HepG2 (cell line): ENCODE results near the gene SEC63.
"Not testable (repeated sequence)": the region's sequence is repeated elsewhere in the genome, so short reads cannot be mapped to it uniquely, and the experiment has no call there.

Experiments
- ERF ChIP-seq: IDR thresholded peaks from 2 replicates; pipeline ENCODE4 v1.6.1; 2018; ENCODE audit warnings: missing biosample characterization, missing genetic modification reagents
- IKZF1 ChIP-seq: fragments of 450-650 bp; IDR thresholded peaks from 2 replicates; pipeline ENCODE4 v1.7.1; 2016
- POLR2A ChIP-seq, 2 experiments: IDR thresholded peaks; 2 replicates each; pipeline ENCODE4 v1.6.1; 2011; ENCODE audit warnings: low read depth in 2 of 2, low read length in 2 of 2, mild to moderate bottlenecking in 1 of 2, moderate library complexity in 1 of 2; ENCODE audit not compliant: insufficient read depth in 1 of 2
- POLR2AphosphoS5 ChIP-seq: IDR thresholded peaks from 2 replicates; pipeline ENCODE4 v1.6.1; 2012; ENCODE audit warnings: low read depth, low read length
- REST ChIP-seq, 2 experiments: IDR thresholded peaks; 2 replicates each; pipeline ENCODE4 v1.6.1; 2011 to 2012; ENCODE audit warnings: low read length in 2 of 2, borderline replicate concordance in 1 of 2, low read depth in 1 of 2, mild to moderate bottlenecking in 1 of 2, moderate library complexity in 1 of 2
- RXRA ChIP-seq: sonication (generic); formaldehyde crosslinking; IDR thresholded peaks from 2 replicates; pipeline ENCODE4 v1.5.1; 2020; ENCODE audit warnings: missing genetic modification reagents
- SAFB2 ChIP-seq: sonication (generic); formaldehyde crosslinking; IDR thresholded peaks from 2 replicates; pipeline ENCODE4 v1.5.1; 2020; ENCODE audit warnings: missing genetic modification reagents, low read depth, mild to moderate bottlenecking, borderline replicate concordance
- ZNF12 ChIP-seq: sonication (generic); formaldehyde crosslinking; IDR thresholded peaks from 2 replicates; pipeline ENCODE4 v1.5.0; 2020; ENCODE audit warnings: missing genetic modification reagents
- ZNF678 ChIP-seq: sonication (generic); formaldehyde crosslinking; IDR thresholded peaks from 2 replicates; pipeline ENCODE4 v1.4.0; 2020; ENCODE audit warnings: mild to moderate bottlenecking, missing genetic modification reagents
- TF ChIP-seq, protein P1 (sequence below): sonication (generic); formaldehyde crosslinking; IDR thresholded peaks from 2 replicates; pipeline ENCODE4 v1.4.0; 2020; ENCODE audit warnings: missing genetic modification reagents

- TF ChIP-seq IKZF1; SAFB2; ZNF12 (CRISPR knock-in tag); ERF (CRISPR knock-in tag); POLR2AphosphoS5; ZNF678 (CRISPR knock-in tag); REST (IDR thresholded peaks at IDR 0.05; ENCODE audit: borderline replicate concordance in 1 of 2, low read depth in 1 of 2, low read length in 2 of 2); POLR2A (IDR thresholded peaks at IDR 0.05; ENCODE audit: insufficient read depth in 1 of 2, low read depth in 2 of 2, low read length in 2 of 2); RXRA (CRISPR knock-in tag): not testable (repeated sequence)
- TF ChIP-seq, protein P1, sequence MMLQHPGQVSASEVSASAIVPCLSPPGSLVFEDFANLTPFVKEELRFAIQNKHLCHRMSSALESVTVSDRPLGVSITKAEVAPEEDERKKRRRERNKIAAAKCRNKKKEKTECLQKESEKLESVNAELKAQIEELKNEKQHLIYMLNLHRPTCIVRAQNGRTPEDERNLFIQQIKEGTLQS (CRISPR knock-in tag): not testable (repeated sequence)
Measured at GRCh38 chr6:107958689-107959362, 818 bp upstream of the SEC63 start.
